ENCODE measurements around the gene SHISA7.
A peak's percentile ranks its signal among the peaks of the same experiment; 100 is the strongest.

SHISA7 gene

GRCh38 chr19:55386493-55386971 lies 56.6 kb downstream of the SHISA7 start:
- no peak for DNase-seq

DNA sequence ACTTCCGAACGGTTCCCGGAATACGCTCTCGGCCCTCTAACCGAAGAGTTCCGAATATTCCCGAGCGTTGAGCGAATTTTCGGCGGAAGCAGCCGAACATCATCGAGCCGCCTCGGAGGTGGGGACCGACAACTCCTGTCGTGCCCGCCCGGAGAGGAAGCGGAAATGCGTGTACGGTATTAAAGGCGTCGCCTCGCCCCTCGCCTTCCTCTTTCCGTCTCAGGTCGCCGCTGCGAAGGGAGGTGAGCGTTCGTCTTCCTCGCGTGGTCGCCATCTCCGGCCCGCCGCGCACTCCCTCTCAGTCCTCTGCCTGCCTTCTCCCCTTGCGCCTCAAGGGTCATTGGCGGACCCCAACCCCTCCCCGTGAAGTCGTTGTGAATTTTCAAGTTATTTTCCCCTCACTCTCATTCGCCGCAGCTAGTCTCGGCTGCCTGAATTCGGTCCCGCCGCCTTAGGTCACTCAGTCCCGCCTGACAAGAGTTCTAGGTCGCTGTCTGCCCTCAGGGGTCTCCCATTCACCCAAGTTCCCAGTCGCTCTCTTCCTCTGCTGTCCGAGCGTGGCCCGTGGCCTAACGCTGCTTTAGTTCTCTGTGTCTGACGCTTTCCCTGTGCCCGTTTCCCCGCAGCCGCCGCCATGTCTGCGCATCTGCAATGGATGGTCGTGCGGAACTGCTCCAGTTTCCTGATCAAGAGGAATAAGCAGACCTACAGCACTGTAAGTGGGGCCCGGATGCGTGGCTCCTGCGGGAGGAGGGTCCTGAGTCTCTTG lies 57.2 kb downstream of the SHISA7 start, which contains the start of gene RPL28:
Gene RPL28, plus strand, starts transcription at position 209 of the 769 bp plus-strand sequence. Its CDS starts 426 bp downstream, at position 635.
- DNase-seq = peak; percentile 99

- DNase-seq = peak; percentile 97
These were observed 58.0 kb downstream of the SHISA7 start for GRCh38 chr19:55384920-55385723.

GRCh38 chr19:55384131-55384919 lies 58.8 kb downstream of the SHISA7 start, which contains the start of gene TMEM238:
TSS of gene TMEM238 (minus strand) at chr19:55384292. CDS start at chr19:55384259, 33 bp downstream.
- peak; percentile 70 for DNase-seq

- peak; percentile 57 for DNase-seq
These were observed 59.6 kb downstream of the SHISA7 start for GRCh38 chr19:55383279-55384130.

- no peak for DNase-seq
These were observed 60.5 kb downstream of the SHISA7 start for GRCh38 chr19:55382522-55383054.

- DNase-seq = no peak
These were observed 61.1 kb downstream of the SHISA7 start for GRCh38 chr19:55382013-55382412.

DNA sequence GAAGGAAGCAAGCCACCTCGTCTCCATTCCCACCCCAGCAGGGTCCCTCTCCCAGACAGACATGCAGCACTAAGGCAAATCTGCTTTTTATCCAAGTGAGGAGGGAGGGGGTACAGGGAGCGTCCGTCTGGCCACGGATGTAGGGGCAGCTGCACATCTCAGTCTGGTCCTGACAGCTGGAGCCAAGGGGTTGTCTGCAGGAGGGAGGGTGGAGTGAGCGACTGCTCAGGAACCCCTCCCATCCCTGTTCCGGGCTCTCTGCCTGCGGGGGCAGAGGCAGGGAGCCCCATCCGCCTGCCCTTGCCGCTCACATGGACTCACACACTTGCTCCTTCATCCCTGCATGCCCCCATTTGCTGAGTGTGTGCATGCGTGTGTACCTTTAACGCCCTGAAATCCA lies 63.9 kb downstream of the SHISA7 start:
- no peak for DNase-seq
